ENCODE data around the gene RDH11.

DNA sequence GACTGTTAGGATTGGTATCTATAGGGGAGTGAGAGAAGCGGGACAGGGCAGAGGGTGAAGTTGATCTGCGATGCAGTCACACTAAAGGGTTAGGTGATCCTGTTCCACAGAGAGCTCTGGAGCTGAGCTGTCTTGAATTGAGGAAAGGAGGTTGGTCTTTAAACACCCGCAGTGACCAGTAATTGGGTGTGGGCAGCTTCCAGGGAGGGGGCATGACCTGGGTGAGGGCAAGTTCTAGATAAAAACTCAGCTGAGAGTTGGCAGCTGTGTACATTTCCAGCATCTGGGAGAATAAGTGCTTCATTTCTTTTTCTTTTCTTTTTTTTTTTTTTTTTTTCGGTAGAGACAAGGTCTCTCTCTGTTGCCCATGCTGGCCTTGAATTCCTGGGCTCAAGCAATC is 41.2 kb upstream of the RDH11 start:
- TF ChIP-seq POLR2A (IDR thresholded peaks at IDR 0.05) = no peak
- TF ChIP-seq, protein P1, sequence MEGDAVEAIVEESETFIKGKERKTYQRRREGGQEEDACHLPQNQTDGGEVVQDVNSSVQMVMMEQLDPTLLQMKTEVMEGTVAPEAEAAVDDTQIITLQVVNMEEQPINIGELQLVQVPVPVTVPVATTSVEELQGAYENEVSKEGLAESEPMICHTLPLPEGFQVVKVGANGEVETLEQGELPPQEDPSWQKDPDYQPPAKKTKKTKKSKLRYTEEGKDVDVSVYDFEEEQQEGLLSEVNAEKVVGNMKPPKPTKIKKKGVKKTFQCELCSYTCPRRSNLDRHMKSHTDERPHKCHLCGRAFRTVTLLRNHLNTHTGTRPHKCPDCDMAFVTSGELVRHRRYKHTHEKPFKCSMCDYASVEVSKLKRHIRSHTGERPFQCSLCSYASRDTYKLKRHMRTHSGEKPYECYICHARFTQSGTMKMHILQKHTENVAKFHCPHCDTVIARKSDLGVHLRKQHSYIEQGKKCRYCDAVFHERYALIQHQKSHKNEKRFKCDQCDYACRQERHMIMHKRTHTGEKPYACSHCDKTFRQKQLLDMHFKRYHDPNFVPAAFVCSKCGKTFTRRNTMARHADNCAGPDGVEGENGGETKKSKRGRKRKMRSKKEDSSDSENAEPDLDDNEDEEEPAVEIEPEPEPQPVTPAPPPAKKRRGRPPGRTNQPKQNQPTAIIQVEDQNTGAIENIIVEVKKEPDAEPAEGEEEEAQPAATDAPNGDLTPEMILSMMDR (IDR thresholded peaks at IDR 0.05) = no peak
- TF ChIP-seq EP300 (IDR thresholded peaks at IDR 0.05) = no peak
- no peak for TF ChIP-seq POLR2AphosphoS5 (IDR thresholded peaks at IDR 0.05)

Measured in suprapubic skin (tissue), 4 donors.